GM11168 (cell line): ENCODE measurements around the gene ZSWIM4.

Experiments used
- in situ Hi-C: fragments of 300-500 bp; cut with MboI; formaldehyde crosslinking; loops from one replicate; pipeline ENCODE4 v1.12.0; 2022; ENCODE audit warnings: low sequenced_read_pairs; ENCODE audit not compliant: unreplicated experiment

ZSWIM4 gene

GRCh38 chr19:13804830-13805683, 9.8 kb downstream of the ZSWIM4 start:
- in situ Hi-C loops: no loop called here

DNA sequence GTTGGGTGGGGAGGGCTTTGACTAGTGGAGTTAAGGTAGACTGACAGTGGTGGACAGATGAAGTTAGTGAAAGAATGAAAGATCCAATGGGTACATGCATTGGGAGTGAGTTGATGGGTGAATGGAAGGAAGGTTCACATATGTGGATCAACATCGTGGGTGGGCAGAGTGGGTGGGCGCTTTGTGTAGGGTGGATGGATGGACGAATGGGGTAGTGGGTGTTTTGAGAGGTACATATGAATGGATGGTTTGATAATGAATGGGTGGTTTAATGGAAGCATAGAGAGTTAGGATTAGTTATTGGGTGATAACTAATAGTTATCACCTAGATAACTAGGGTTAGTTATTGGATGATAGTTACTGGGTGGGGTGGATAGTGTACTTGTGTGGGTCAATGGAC, 11.5 kb downstream of the ZSWIM4 start:
- in situ Hi-C loops: no loop called here

- in situ Hi-C loops: no loop called here
Measured at GRCh38 chr19:13807421-13808021, 12.3 kb downstream of the ZSWIM4 start.

- in situ Hi-C loops: no loop called here
Measured at GRCh38 chr19:13808856-13809255, 13.6 kb downstream of the ZSWIM4 start.

- in situ Hi-C loops: no loop called here
Measured at GRCh38 chr19:13812544-13812943, 17.3 kb downstream of the ZSWIM4 start.

- in situ Hi-C loops: no loop called here
Measured at GRCh38 chr19:13813147-13813546, 17.9 kb downstream of the ZSWIM4 start.

DNA sequence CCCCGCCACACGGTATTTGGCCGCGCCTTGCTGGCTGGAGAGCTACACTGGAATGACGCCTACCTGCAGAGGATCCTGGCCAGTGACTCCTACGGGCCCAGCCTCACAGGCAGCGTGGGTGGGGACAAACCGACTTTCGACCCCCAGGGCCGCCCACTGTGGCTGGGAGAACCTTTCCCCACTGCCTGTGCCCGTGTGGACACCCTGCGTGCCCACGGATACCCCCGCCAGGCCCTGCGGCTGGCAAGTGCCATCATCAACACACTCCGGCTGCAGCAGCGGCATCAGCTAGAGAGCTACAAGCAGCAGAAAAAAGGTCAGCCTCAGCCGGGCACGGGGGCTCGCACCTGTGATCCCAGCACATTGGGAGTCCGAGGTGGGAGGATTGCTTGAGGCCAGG, 19.3 kb downstream of the ZSWIM4 start:
- in situ Hi-C loops: no loop called here

DNA sequence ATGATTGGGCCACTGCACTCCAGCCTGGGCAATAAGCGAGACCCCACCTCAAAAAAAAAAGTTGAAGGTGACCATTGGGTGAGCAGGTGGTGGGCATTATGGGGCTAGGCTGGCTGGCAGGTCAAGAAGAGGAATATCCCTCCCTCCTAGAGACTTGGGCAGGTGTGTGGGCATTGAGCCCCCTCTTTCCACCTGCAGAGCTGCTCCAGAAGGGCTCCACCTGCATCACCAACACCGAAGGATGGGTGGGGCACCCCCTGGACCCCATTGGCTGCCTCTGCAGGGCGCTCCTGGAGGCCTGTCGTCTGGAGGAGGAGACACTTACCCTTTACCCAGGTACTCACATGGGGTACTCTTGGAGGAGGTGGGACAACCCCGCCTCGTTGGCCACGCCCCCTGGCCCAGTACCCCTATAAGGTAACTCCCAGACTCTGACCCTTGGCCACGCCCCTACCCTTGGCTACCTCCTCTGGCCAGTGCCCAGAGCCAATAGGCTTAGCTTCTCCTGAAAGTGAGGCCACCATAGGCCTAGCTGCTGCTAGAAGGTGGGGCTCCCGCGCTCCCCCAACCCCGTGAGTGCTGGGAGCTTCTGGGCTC, 21.9 kb downstream of the ZSWIM4 start:
- in situ Hi-C loops: no loop called here

DNA sequence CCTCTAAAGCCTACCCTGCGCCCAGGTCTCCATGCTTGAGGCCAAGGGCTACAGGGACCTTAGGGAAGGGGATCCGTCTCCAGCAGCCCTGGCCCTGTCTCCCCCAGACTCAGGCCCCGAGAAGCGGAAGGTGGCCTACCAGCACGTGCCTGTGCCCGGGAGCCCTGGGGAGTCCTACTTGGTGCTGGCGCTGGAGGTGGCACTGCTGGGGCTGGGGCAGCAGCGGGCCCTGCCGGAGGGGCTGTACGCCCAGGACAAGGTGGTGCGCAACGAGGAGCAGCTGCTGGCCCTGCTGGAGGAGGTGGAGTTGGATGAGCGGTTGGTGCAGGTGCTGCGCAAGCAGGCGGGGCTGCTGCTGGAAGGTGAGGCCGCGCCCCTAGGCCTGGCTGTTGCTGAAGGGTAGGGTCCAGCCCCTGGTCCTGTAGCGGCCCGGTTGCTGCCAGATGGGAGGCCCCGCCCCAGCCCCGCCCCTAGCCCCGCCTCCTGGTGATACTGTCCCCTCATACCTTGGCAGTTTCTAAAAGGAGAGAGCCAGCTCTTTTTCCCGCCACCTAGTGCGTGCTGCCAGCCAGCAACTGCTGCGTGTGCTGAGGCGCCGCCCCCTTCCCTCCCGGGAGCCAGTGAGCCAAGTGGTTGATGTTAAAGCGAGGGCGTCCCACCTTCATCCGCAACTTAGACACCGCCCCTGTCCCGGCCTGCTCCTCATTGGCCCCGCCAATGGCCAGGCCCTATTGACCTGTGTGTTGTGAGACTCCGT, 22.6 kb downstream of the ZSWIM4 start:
- in situ Hi-C loops: no loop called here

- in situ Hi-C loops: no loop called here
Measured at GRCh38 chr19:13819238-13819637, 24.0 kb downstream of the ZSWIM4 start.

DNA sequence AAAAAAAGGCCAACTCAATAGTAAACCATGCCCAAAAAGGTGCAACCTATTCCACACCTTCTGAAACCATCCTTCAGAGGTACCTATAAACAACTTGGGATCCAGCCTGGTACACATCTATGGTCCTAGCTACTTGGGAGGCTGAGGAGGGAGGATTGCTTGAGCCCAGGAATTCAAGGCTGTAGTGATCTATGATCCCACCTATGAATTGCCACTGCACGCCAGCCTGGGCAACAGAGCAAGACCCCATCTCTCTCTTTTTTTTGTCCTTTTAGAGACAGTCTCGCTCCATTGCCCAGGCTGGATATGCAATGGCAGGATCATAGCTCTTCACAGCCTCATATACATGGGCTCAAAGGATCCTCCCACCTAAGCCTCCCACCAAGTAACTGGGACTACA, 26.0 kb downstream of the ZSWIM4 start:
- in situ Hi-C loops: no loop called here

DNA sequence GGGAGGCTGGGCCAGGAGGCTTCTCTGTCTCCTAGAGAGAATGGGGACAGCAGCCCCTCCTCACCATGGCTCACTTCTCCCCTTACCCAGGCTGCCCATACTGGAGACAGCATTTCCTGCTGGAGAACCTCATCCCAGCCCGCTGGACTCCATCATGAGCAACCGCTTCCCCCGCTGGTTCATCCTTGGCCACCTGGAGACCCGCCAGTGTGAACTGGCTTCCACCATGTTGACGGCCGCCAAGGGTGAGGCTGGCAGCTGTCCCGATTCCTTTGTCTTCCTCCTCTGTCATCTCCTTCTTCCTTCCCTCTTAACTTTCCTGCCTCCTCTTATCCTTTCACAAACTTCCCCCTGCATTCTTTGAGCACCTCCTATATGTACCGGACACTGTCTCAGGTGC, 28.0 kb downstream of the ZSWIM4 start:
- in situ Hi-C loops: no loop called here

- in situ Hi-C loops: no loop called here
Measured at GRCh38 chr19:13823901-13824300, 28.7 kb downstream of the ZSWIM4 start.

DNA sequence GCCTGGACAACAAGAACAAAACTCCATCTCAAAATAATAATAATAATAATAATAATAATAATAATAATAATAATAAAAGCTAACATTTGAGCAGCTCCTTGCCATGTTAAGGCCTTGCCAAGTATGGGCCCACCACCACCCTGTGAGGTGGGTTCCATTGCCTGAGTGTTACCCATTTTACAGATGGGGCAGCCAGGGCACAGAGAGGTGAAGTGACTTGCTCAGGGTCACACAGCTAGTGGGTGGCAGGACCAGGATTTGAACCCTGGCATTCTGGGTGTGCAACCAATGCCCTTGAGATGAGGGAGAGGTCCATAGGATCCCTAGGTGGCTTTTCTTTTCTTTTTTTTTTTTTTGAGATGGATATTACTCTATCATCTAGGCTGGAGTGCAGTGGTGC, 29.5 kb downstream of the ZSWIM4 start:
- in situ Hi-C loops: no loop called here

DNA sequence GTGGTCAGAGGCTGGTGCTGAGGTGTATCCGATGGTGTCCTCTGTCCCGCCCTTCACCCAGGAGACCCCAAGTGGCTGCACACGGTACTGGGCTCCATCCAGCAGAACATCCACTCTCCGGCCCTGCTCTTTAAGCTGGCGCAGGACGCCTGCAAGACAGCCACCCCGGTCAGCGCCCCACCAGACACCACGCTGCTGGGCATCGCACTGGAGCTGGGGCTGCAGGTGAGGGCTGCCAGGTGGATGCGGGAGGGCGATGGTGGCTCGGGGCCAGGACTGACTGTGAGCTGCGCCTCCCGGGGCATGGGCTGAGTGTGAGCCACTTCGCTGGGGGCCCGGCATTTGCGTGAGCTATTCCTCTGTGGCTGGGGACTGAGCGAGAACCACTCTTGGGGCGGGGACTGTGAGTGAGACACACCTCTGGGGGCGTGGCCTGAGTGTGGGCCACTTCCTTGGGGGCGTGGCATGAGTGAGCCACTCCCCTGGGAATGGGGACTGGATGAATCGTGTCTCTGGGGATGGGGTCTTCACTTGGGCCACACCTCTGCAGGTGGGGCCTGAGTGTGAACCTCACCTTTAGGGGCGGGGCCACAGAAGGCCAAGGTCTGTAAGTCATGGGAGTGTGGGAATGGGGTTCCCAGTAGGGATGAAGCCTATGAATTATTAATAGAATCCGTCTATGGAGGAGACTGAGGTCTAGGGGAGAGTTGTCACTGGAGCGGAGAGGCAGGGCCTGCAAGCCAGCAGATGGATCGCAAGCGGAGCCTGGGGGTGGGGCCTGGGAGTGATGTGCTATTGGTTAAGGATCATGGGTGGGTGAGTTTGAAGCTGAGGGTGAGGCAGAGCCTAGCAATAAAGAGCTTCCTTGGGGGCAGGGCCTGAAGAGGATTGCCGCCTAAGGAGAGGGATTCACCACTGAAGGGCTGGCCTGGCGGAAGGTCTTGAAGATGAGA, 30.5 kb downstream of the ZSWIM4 start:
- in situ Hi-C loops: no loop called here

DNA sequence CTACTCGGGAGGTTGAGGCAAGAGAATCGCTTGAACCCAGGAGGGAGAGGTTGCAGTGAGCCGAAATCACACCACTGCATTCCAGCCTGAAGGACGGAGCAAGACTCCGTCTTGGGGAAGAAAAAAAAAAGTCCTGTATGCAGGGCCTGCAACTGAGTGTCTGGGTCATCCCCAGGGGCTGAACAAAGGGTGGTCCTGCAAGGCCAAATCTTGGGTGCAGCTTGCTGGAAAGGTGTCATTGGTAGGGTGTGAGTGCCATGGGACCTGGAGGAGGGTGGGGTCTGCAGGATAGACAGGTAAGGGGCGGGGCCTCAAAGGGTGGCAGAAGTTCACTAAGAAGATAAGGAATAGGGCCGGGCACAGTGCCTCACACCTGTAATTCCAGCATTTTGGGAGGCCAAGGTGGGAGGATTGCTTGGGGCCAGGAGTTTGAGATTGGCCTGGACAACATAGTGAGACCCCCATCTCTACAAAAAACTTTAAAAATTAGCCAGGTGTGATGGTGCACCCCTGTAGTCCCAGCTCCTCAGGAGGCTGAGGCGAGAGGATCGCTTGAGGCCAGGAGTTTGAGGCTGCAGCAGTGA, 31.5 kb downstream of the ZSWIM4 start:
- in situ Hi-C loops: no loop called here

GRCh38 chr19:13827656-13828055, 32.4 kb downstream of the ZSWIM4 start:
- in situ Hi-C loops: no loop called here

DNA sequence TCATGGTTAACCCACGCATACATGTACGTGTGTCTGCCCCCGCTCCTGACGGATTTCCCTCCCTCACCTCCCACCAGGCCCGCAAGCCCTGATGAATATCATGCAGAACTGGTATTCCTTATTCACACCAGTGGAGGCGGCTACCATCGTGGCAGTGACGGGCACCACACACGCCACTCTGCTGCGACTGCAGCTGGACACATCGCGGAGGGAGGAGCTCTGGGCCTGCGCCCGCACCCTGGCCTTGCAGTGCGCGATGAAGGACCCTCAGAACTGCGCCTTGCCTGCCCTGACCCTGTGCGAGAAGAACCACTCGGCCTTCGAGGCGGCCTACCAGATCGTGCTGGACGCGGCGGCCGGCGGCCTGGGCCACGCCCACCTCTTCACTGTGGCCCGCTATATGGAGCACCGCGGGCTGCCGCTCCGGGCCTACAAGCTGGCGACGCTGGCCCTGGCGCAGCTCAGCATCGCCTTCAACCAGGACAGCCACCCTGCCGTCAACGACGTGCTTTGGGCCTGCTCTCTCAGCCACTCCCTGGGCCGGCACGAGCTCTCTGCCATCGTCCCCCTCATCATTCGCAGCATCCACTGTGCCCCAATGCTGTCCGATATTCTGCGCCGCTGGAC, 35.0 kb downstream of the ZSWIM4 start:
- in situ Hi-C loops: no loop called here
